ENCODE data around the gene TTC27.
"Not testable (repeated sequence)": the region's sequence is repeated elsewhere in the genome, so short reads cannot be mapped to it uniquely, and the experiment has no call there.

The TTC27 gene

DNA sequence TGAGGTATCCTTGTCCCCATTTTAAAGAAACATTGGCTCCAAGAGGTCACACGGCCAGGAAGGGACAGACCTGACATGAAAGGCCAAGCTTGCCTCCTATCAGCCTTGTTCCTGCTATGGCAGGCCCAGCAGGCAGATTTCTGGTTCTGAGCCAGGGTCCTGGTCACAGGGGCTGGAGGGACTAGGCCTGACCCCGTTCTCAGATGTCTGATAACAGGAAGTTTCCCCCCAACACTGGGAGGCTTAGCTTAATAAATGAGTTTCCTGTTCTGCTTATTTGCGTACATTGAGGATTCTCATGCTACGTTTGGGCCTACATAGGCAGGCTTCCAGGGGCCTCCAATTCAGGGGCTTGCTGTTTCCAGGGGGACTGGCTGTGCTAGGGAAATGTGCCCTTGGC is 211.1 kb downstream of the TTC27 start:
- no peak overlapping the region for H3K4me3 Mint-ChIP-seq
- peaks cover 14% of the 10 kb centered on the region for H3K27me3 Mint-ChIP-seq
- no peaks in the 10 kb centered on the region for H3K36me3 Mint-ChIP-seq (ENCODE audit: insufficient read depth)
- H3K4me1 Mint-ChIP-seq: peaks cover 6% of the 10 kb centered on the region
- DNase-seq (ENCODE audit: low spot score in 2 of 2): no peak
- no peak overlapping the region for H3K27ac Mint-ChIP-seq (ENCODE audit: low read depth)
- no peaks in the 10 kb centered on the region for H3K9me3 Mint-ChIP-seq
- ATAC-seq (replicated peaks; ENCODE audit: extremely low read depth, poor library complexity, severe bottlenecking): no peak

DNA sequence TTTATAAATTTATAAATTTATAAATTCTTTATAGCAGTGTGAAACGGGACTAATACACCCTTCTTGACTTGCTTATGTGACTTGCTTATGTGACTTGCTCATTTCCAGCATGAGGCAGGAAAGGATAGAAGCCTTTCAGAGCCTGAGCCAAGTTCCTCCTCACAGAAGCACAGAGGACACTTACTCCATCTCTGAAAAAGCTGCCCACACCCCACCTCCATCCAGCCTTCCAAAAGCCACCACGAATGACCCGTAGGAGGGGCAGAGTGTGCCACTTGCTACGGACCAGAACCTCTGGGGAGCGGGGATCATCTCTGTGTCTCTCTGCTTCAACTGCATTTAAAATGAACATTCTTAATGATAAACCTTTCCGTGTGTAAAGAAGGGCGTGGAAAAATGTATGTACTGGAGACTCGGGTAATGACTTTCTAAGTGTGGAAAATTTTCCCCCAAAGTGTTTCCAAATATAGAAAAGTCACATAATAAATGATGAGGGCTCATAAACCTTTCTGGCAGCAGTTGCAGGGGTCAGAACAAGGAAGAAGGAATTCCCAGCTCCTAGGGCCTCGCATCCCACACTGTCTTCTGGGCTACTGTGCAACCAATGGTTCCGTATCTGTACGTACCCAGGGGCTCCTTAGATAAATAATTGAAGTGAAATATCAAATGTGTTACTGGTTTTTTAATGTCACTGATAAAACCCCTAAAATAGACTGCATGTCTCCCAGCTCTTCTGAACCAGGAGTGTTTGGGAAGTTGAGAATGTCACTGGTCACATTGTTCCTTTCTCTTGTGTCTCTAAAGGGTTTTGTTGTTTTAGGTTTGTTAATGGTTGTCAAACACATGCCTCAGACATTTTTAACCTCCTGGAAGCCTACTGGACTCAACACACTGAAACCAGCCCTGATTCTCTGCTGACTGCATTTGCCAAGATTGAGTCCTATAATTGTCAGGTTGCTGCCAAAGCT is 214.4 kb downstream of the TTC27 start:
- no peak overlapping the region for H3K4me3 Mint-ChIP-seq
- ATAC-seq (replicated peaks; ENCODE audit: extremely low read depth, poor library complexity, severe bottlenecking): no peak
- no peaks in the 10 kb centered on the region for H3K4me1 Mint-ChIP-seq
- H3K36me3 Mint-ChIP-seq (ENCODE audit: insufficient read depth): no peaks in the 10 kb centered on the region
- H3K27me3 Mint-ChIP-seq: peaks cover 31% of the 10 kb centered on the region
- no peaks in the 10 kb centered on the region for H3K9me3 Mint-ChIP-seq
- no peak overlapping the region for H3K27ac Mint-ChIP-seq (ENCODE audit: low read depth)
- no peak for DNase-seq (ENCODE audit: low spot score in 2 of 2)

DNA sequence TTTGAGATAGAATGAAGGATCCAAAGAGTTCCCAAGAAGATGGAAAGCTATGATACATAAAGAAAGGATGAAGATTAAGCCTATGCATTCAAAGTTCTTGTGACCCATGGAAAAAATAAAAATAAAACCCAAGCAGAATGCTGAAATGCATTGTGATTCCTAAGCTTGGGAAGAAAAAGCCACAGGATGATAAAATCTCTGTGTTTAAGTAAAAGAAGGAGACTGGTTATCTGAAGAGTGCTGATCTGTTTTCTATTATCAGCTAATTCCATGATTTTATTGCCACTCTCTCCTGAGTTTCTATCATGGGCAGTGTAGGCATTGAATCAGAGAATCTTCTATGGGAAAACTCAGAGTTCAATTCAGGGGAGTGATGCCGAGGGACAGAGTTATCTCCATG is 215.8 kb downstream of the TTC27 start:
- H3K4me3 Mint-ChIP-seq: no peak overlapping the region
- no peak overlapping the region for H3K27ac Mint-ChIP-seq (ENCODE audit: low read depth)
- H3K4me1 Mint-ChIP-seq: no peaks in the 10 kb centered on the region
- DNase-seq (ENCODE audit: low spot score in 2 of 2): no peak
- H3K9me3 Mint-ChIP-seq: no peaks in the 10 kb centered on the region
- ATAC-seq (replicated peaks; ENCODE audit: extremely low read depth, poor library complexity, severe bottlenecking): no peak
- H3K27me3 Mint-ChIP-seq: peaks cover 32% of the 10 kb centered on the region
- no peaks in the 10 kb centered on the region for H3K36me3 Mint-ChIP-seq (ENCODE audit: insufficient read depth)

DNA sequence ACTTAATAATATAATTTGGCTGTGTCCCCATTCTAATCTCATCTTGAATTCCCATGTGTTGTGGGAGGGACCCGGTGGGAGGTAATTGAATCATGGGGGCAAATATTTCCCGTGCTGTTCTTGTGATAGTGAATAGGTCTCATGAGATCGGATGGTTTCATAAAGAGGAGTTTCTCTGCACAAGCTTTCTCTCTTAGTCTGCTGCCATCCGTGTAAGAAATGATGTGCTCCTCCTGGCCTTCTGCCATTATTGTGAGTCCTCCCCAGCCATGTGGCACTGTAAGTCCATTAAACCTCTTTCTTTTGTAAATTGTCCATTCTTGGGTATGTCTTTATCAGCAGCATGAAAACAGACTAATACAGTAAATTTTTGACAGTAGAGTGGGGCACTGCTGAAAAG is 216.4 kb downstream of the TTC27 start:
- Mint-ChIP-seq H3K4me1 (no peaks in the 10 kb centered on the region), H3K9me3 (no peaks in the 10 kb centered on the region), H3K27me3 (peaks cover 33% of the 10 kb centered on the region), H3K27ac (ENCODE audit: low read depth) (no peak overlapping the region), H3K36me3 (ENCODE audit: insufficient read depth) (no peaks in the 10 kb centered on the region), H3K4me3 (no peak overlapping the region)
- ATAC-seq (replicated peaks; ENCODE audit: extremely low read depth, poor library complexity, severe bottlenecking) (no peak), DNase-seq (ENCODE audit: low spot score in 2 of 2) (no peak)

DNA sequence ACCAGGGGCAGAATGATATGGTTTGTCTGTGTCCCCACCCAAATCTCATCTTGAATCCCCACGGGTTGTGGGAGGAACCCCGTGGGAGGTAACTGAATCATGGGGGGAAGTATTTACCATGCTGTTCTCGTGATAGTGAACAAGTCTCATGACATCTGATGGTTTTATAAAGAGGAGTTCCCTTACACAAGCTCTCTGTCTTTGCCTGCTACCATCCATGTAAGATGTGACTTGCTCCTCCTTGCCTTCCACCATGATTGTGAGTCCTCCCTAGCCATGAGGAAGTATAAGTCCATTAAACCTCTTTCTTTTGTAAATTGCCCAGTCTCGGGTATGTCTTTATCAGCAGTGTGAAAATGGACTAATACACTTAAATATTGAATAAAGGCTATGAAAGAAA is 218.4 kb downstream of the TTC27 start:
- H3K27ac Mint-ChIP-seq (ENCODE audit: low read depth); H3K4me1 Mint-ChIP-seq; H3K36me3 Mint-ChIP-seq (ENCODE audit: insufficient read depth); H3K4me3 Mint-ChIP-seq; ATAC-seq (replicated peaks; ENCODE audit: extremely low read depth, poor library complexity, severe bottlenecking); DNase-seq (ENCODE audit: low spot score in 2 of 2); H3K9me3 Mint-ChIP-seq: not testable (repeated sequence)
- H3K27me3 Mint-ChIP-seq: peaks cover 42% of the 10 kb centered on the region

DNA sequence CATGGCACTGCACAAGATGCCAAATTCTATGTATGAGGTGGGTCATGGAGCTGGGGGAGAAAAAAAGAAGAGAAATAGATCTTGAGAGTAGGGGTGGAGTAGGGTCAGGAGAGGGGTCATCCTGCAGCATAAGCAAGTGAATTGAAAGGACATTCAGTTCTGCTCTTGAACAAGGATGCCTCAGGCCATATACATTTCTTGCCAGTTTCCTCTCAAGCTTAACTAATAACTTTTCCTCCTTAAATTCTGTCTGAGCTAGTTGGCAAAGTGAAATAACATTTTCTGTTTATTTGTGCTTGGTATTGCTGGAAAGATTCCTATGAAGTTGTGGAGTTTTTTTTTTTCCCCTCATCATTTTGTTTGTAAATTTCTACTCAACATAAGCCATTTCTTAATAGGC is 219.9 kb downstream of the TTC27 start:
- H3K4me3 Mint-ChIP-seq: no peak overlapping the region
- no peaks in the 10 kb centered on the region for H3K9me3 Mint-ChIP-seq
- H3K36me3 Mint-ChIP-seq (ENCODE audit: insufficient read depth): no peaks in the 10 kb centered on the region
- H3K27ac Mint-ChIP-seq (ENCODE audit: low read depth): no peak overlapping the region
- ATAC-seq (replicated peaks; ENCODE audit: extremely low read depth, poor library complexity, severe bottlenecking) (no peak), DNase-seq (ENCODE audit: low spot score in 2 of 2) (no peak)
- no peaks in the 10 kb centered on the region for H3K4me1 Mint-ChIP-seq
- H3K27me3 Mint-ChIP-seq: peaks cover 42% of the 10 kb centered on the region

DNA sequence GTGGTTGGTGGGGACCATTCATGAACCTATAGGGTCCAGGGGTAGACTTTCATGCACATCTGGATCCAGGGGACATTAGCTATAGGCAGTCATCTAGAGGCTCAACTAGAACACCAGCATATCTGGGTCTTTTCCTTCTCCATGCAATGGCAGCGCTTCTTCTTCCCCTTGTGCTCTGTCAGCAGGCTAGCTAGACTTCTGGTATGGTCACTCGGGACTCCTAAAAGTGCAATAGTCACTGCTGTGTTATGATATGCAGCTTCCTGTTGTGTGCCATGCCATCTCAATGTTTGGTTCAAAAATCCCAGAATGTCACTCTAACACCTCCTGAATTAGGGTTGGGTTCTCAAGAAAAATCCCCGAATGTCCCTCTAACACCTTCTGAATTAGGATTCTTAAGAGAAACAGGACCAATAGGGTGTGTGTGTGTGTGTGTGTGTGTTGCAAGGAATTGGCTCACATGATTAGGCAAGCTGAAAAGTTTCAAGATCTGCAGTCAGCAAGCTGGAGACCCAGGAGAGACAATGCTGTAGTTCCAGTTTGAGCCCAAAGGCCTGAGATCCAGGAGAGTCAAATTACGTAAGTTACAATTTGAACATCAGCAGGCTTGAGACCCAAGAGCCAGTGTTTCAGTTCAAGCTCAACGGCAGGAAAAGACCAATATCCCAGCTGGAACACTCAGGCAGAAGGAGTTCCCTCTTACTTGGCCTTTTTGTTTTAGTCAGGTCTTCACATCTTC is 221.8 kb downstream of the TTC27 start:
- Mint-ChIP-seq H3K27ac (ENCODE audit: low read depth) (no peak overlapping the region), H3K4me1 (no peaks in the 10 kb centered on the region), H3K9me3 (no peaks in the 10 kb centered on the region), H3K27me3 (peaks cover 52% of the 10 kb centered on the region), H3K36me3 (ENCODE audit: insufficient read depth) (no peaks in the 10 kb centered on the region), H3K4me3 (no peak overlapping the region)
- no peak for DNase-seq (ENCODE audit: low spot score in 2 of 2)
- no peak for ATAC-seq (replicated peaks; ENCODE audit: extremely low read depth, poor library complexity, severe bottlenecking)

DNA sequence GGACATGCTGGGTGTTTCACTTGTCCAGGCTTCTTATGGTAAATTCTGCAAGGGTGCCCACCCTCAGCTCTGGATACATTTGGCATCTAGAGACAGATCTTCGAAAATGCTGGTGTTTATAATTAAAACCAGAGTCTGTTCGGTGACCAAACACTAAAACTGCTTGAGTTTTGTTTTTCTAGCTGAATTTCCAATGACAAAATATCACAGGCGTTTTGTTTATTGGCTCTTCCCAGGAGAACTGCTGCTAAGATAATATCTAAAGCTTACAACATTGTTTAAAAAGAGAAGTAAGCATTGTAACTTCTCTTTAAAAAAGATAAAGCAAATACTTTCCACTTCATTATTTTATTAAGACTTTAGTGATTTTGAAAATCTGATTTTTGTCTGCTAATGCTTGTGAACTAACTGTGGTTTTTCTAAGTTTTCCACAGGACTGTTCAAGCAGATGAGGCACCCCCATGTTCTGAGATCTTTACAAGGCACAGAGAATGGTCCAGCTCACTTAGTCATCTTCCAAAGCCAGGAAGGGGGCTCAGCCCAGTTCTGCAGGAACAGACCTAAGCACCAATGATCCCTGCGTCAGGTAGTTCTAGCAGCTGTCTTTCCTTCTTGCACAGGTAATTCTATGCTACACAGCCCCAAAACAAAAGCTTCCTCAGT is 224.1 kb downstream of the TTC27 start:
- Mint-ChIP-seq H3K4me1 (no peaks in the 10 kb centered on the region), H3K4me3 (no peak overlapping the region), H3K36me3 (ENCODE audit: insufficient read depth) (no peaks in the 10 kb centered on the region), H3K27me3 (peaks cover 44% of the 10 kb centered on the region), H3K27ac (ENCODE audit: low read depth) (no peak overlapping the region), H3K9me3 (no peaks in the 10 kb centered on the region)
- no peak for DNase-seq (ENCODE audit: low spot score in 2 of 2)
- no peak for ATAC-seq (replicated peaks; ENCODE audit: extremely low read depth, poor library complexity, severe bottlenecking)

DNA sequence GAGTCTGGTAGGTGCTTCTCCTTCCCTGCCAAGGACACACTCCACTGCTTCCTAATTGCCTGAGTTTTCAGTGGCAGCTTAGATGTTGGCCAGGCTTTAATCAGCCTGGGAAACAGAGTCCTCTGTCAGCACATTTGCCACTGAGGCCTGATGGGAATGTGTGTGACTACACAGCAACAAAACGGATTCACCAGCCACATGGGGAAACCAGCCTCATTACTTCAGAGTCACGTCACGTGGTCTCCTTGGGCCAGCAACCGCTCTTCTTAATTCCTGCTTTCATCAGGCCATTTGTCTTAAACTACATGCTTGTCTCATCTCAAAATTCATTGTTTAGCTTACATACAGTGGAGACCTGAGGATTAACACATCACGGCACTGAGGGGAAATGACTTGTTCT is 225.0 kb downstream of the TTC27 start:
- H3K9me3 Mint-ChIP-seq: no peaks in the 10 kb centered on the region
- H3K36me3 Mint-ChIP-seq (ENCODE audit: insufficient read depth): peaks cover 2% of the 10 kb centered on the region
- DNase-seq (ENCODE audit: low spot score in 2 of 2): no peak
- no peak overlapping the region for H3K27ac Mint-ChIP-seq (ENCODE audit: low read depth)
- no peaks in the 10 kb centered on the region for H3K4me1 Mint-ChIP-seq
- no peak for ATAC-seq (replicated peaks; ENCODE audit: extremely low read depth, poor library complexity, severe bottlenecking)
- peaks cover 35% of the 10 kb centered on the region for H3K27me3 Mint-ChIP-seq
- H3K4me3 Mint-ChIP-seq: no peak overlapping the region

DNA sequence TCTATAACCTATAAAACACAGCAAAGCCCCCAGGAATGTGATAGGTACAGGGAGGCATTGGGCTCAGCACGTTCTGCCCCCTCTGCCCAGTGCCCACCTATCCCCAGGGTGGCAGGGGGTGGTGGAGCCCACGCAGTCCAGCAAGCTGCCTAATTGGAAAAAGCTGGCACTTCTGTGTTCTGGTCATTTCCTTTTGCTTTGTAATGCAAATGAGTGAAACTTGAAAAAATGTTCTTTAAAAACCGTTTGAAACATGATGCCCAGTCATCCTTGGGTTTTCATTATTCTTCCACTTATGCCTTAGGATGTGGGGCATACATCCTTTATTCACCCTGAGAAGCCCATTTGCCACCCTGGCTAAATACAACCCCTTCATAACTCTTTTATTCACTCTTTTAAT is 229.0 kb downstream of the TTC27 start:
- ATAC-seq (replicated peaks; ENCODE audit: extremely low read depth, poor library complexity, severe bottlenecking) (no peak), DNase-seq (ENCODE audit: low spot score in 2 of 2) (no peak)
- no peak overlapping the region for H3K4me3 Mint-ChIP-seq
- H3K27me3 Mint-ChIP-seq: peaks cover 16% of the 10 kb centered on the region
- H3K4me1 Mint-ChIP-seq: no peaks in the 10 kb centered on the region
- no peak overlapping the region for H3K27ac Mint-ChIP-seq (ENCODE audit: low read depth)
- peaks cover 4% of the 10 kb centered on the region for H3K36me3 Mint-ChIP-seq (ENCODE audit: insufficient read depth)
- H3K9me3 Mint-ChIP-seq: no peaks in the 10 kb centered on the region

DNA sequence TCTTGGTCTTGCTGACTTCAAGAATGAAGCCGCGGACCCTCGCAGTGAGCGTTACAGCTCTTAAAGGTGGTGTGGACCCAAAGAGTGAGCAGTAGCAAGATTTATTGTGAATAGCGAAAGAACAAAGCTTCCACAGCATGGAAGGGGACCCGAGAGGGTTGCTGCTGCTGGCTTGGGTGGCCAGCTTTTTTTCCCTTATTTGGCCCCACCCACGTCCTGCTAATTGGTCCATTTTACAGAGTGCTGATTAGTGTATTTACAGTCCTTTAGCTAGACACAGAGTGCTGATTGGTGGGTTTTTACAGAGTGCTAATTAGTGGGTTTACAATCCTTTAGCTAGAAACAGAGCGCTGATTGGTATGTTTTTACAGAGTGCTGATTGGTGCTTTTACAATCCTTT is 230.9 kb downstream of the TTC27 start:
- H3K4me1 Mint-ChIP-seq: no peaks in the 10 kb centered on the region
- no peak for ATAC-seq (replicated peaks; ENCODE audit: extremely low read depth, poor library complexity, severe bottlenecking)
- no peak overlapping the region for H3K4me3 Mint-ChIP-seq
- H3K27me3 Mint-ChIP-seq: peaks cover 15% of the 10 kb centered on the region
- peaks cover 4% of the 10 kb centered on the region for H3K36me3 Mint-ChIP-seq (ENCODE audit: insufficient read depth)
- DNase-seq (ENCODE audit: low spot score in 2 of 2): no peak
- H3K27ac Mint-ChIP-seq (ENCODE audit: low read depth): no peak overlapping the region
- no peaks in the 10 kb centered on the region for H3K9me3 Mint-ChIP-seq

DNA sequence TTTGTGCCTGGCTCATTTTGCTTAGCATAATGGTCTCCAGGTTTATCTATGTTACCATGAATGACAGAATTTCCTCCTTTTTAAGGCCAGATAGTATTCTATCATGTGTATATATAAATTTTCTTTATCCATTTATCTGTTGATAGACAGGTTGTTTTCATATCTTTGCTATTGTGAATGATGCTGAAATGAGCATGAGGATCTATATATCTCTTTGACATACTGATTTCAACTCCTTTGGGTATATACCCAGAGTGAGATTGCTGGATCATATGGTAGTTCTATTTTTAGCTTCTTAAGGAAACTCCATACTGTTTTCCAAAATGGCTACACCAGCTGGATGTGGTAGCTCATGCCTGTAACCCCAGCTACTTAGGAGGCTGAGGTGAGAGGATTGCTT is 232.5 kb downstream of the TTC27 start:
- DNase-seq (ENCODE audit: low spot score in 2 of 2): no peak
- H3K4me3 Mint-ChIP-seq: no peak overlapping the region
- peaks cover 4% of the 10 kb centered on the region for H3K36me3 Mint-ChIP-seq (ENCODE audit: insufficient read depth)
- H3K27me3 Mint-ChIP-seq: no peaks in the 10 kb centered on the region
- no peaks in the 10 kb centered on the region for H3K4me1 Mint-ChIP-seq
- ATAC-seq (replicated peaks; ENCODE audit: extremely low read depth, poor library complexity, severe bottlenecking): no peak
- H3K9me3 Mint-ChIP-seq: no peaks in the 10 kb centered on the region
- H3K27ac Mint-ChIP-seq (ENCODE audit: low read depth): no peak overlapping the region

All from central memory CD8-positive, alpha-beta T cell (primary cell).